CD14-positive monocyte (primary cell): ENCODE results near the gene FBXW7. TPM values are rescaled to one million over a fixed set of nuclear protein-coding genes. Genes with fewer than 3 reads are reported as not detected.

Experiments
- DNase-seq, 3 donors: peaks; one replicate each; pipeline ENCODE4 v3.0.0-alpha.2; 2011 to 2022
- H2AFZ ChIP-seq: 2 replicates; pipeline ENCODE4 v1.6.0; 2012; ENCODE audit warnings: mild to moderate bottlenecking, low read depth, low read length, inconsistent platforms; ENCODE audit not compliant: insufficient read depth, poor library complexity, severe bottlenecking
- H3K27ac ChIP-seq, 2 donors: 1 replicate in 1 of 2; 2 replicates in 1 of 2; pipeline ENCODE4 v1.5.1; 2012 to 2013; ENCODE audit warnings: low read length in 2 of 2, control low read depth in 1 of 2, inconsistent platforms in 1 of 2, low read depth in 1 of 2, mild to moderate bottlenecking in 1 of 2
- H3K27me3 ChIP-seq, 2 donors: one replicate each; pipeline versions ENCODE4 v1.6.0 to v1.6.1; 2011 to 2013; ENCODE audit warnings: low read length in 2 of 2; ENCODE audit not compliant: control insufficient read depth in 2 of 2, insufficient read depth in 2 of 2
- H3K36me3 ChIP-seq, 2 donors: replicated peaks in 1 of 2; 1 replicate in 1 of 2; 2 replicates in 1 of 2; pipeline versions ENCODE4 v1.5.1 to v1.6.1; 2012 to 2013; ENCODE audit warnings: low read length in 2 of 2, control low read depth in 1 of 2, inconsistent platforms in 1 of 2, mild to moderate bottlenecking in 1 of 2; ENCODE audit not compliant: insufficient read depth in 2 of 2, control insufficient read depth in 1 of 2
- H3K4me1 ChIP-seq, 2 donors: 1 replicate in 1 of 2; 2 replicates in 1 of 2; pipeline versions ENCODE4 v1.5.1 to v1.6.1; 2012 to 2013; ENCODE audit warnings: low read length in 2 of 2, control low read depth in 1 of 2, inconsistent platforms in 1 of 2, mild to moderate bottlenecking in 1 of 2, moderate library complexity in 1 of 2; ENCODE audit not compliant: insufficient read depth in 2 of 2, control insufficient read depth in 1 of 2
- H3K4me2 ChIP-seq: replicated peaks from 2 replicates; pipeline ENCODE3; 2012; ENCODE audit warnings: low read length, moderate library complexity, mild to moderate bottlenecking; ENCODE audit not compliant: poor library complexity, severe bottlenecking; ENCODE audit errors: extremely low read depth
- H3K4me3 ChIP-seq, 3 experiments: fragments of 200-600 bp in 1 of 3; sonication (generic) in 1 of 3; replicated peaks in 1 of 3; 1 replicate in 2 of 3; 2 replicates in 1 of 3; pipeline ENCODE4 v1.5.1; 2011 to 2013; ENCODE audit warnings: low read length in 3 of 3, mild to moderate bottlenecking in 3 of 3, control low read depth in 2 of 3, low read depth in 2 of 3, inconsistent platforms in 1 of 3, moderate library complexity in 1 of 3
- H3K79me2 ChIP-seq: 2 replicates; pipeline ENCODE4 v1.6.0; 2012; ENCODE audit warnings: mild to moderate bottlenecking, control low read depth, inconsistent platforms, low read length, moderate library complexity; ENCODE audit not compliant: insufficient read depth
- H3K9ac ChIP-seq: 2 replicates; pipeline ENCODE4 v1.6.0; 2017; ENCODE audit warnings: low read length, mild to moderate bottlenecking; ENCODE audit not compliant: insufficient read depth, poor library complexity, severe bottlenecking
- H3K9me3 ChIP-seq, 2 donors: replicated peaks in 1 of 2; 1 replicate in 1 of 2; 2 replicates in 1 of 2; pipeline versions ENCODE4 v1.5.1 to v1.6.1; 2012 to 2013; ENCODE audit warnings: low read length in 2 of 2, control low read depth in 1 of 2; ENCODE audit not compliant: control insufficient read depth in 1 of 2, insufficient read depth in 1 of 2
- H4K20me1 ChIP-seq: 2 replicates; pipeline ENCODE4 v1.6.0; 2012; ENCODE audit warnings: mild to moderate bottlenecking, low read length, control low read depth, moderate library complexity; ENCODE audit not compliant: insufficient read depth
- H3K27ac Mint-ChIP-seq, 7 donors: one replicate each; pipeline ENCODE4 v1.8.0; 2020; ENCODE audit warnings: mild to moderate bottlenecking in 7 of 7, mixed read lengths in 7 of 7, moderate library complexity in 6 of 7, inconsistent platforms in 2 of 7
- H3K27me3 Mint-ChIP-seq, 3 donors: one replicate each; pipeline ENCODE4 v1.8.0; 2021 to 2022; ENCODE audit warnings: low read depth in 3 of 3, mild to moderate bottlenecking in 3 of 3, mixed read lengths in 3 of 3, moderate library complexity in 3 of 3, inconsistent platforms in 1 of 3
- H3K36me3 Mint-ChIP-seq, 2 donors: one replicate each; pipeline ENCODE4 v1.8.0; 2020; ENCODE audit warnings: mixed read lengths in 2 of 2, inconsistent platforms in 1 of 2, mild to moderate bottlenecking in 1 of 2
- H3K4me1 Mint-ChIP-seq: one replicate; pipeline ENCODE4 v1.8.0; 2020; ENCODE audit warnings: mild to moderate bottlenecking, mixed read lengths
- H3K4me3 Mint-ChIP-seq, 2 donors: one replicate each; pipeline ENCODE4 v1.8.0; 2020; ENCODE audit warnings: mild to moderate bottlenecking in 2 of 2, mixed read lengths in 2 of 2, moderate library complexity in 1 of 2
- H3K9me3 Mint-ChIP-seq, 7 donors: one replicate each; pipeline ENCODE4 v1.8.0; 2020 to 2022; ENCODE audit warnings: mixed read lengths in 7 of 7, mild to moderate bottlenecking in 6 of 7, moderate library complexity in 6 of 7, inconsistent platforms in 2 of 7
- CTCF ChIP-seq: fragments of 200-600 bp; IDR thresholded peaks from one replicate; pipeline ENCODE4 v1.8.0; 2022; ENCODE audit warnings: antibody characterized with exemption, mild to moderate bottlenecking
- WGBS: methylation state at CpG from one replicate; pipeline ENCODE4 v1.1.5; 2013; ENCODE audit warnings: missing lambda C conversion rate; ENCODE audit not compliant: insufficient coverage; 5-methylcytosine and 5-hydroxymethylcytosine counted together
- intact Hi-C, 2 donors: fragments of 100-400 bp; cut with micrococcal nuclease; formaldehyde crosslinking; loops; one replicate each; pipeline versions ENCODE4 v1.15.0 to v1.15.1; 2023
- polyA plus RNA-seq, 3 donors: library from polyadenylated mRNA; depleted of rRNA in 1 of 3; unstranded in 2 of 3; stranded (reverse) in 1 of 3; fragments of 300-500 nt in 2 of 3; fragments of >200 nt in 1 of 3; fragmentation: Illumina TruSeq in 2 of 3; gene quantifications; 1 replicate in 2 of 3; 2 replicates in 1 of 3; pipeline ENCODE4 v1.2.3, GENCODE V29; 2012 to 2021

The FBXW7 gene
- polyA plus RNA-seq, 3 donors, result 25.1 to 44.9 (median 35.6) TPM

- intact Hi-C loops, result no loop called here
Measured at GRCh38 chr4:152390216-152390615, 145.7 kb downstream of the FBXW7 start.

GRCh38 chr4:152389359-152389758 lies 146.5 kb downstream of the FBXW7 start:
- no peaks in the 10 kb centered on the region for H3K27me3 ChIP-seq
- no peak overlapping the region for H3K4me3 ChIP-seq
- no peak overlapping the region for H2AFZ ChIP-seq
- intact Hi-C loops, result no loop called here
- no CpG with 5 or more reads among the region's 2 CpGs for WGBS
- TF ChIP-seq CTCF, result no peak
- no peaks in the 10 kb centered on the region for H3K9me3 ChIP-seq
- no peaks in the 10 kb centered on the region for H3K36me3 ChIP-seq
- Mint-ChIP-seq H3K9me3 (no peaks in the 10 kb centered on the region), H3K4me3 (no peak overlapping the region), H3K27me3 (no peaks in the 10 kb centered on the region), H3K36me3 (peaks cover 11 to 15% of the 10 kb centered on the region in 2 donors), H3K4me1 (peaks cover 3% of the 10 kb centered on the region), H3K27ac (no peak overlapping the region)
- peaks cover 27% of the 10 kb centered on the region for H3K79me2 ChIP-seq
- no peak for DNase-seq
- no peak overlapping the region for H3K4me2 ChIP-seq
- peaks cover 92% of the 10 kb centered on the region for H4K20me1 ChIP-seq
- no peak overlapping the region for H3K9ac ChIP-seq
- H3K27ac ChIP-seq, result no peak overlapping the region
- H3K4me1 ChIP-seq, result peaks cover 0 to under 1% of the 10 kb centered on the region in 2 donors

More at GRCh38 chr4:152390216-152390615, 145.7 kb downstream of the FBXW7 start:
- Histone ChIP-seq H3K4me1 (peaks cover 7 to 9% of the 10 kb centered on the region in 2 donors), H3K27ac (no peak overlapping the region), H3K36me3 (no peaks in the 10 kb centered on the region), H3K9ac (no peak overlapping the region), H4K20me1 (peaks cover 92% of the 10 kb centered on the region), H3K4me3 (no peak overlapping the region), H3K9me3 (no peaks in the 10 kb centered on the region), H3K27me3 (no peaks in the 10 kb centered on the region), H2AFZ (no peak overlapping the region), H3K79me2 (peaks cover 29% of the 10 kb centered on the region), H3K4me2 (no peak overlapping the region)
- H3K36me3 Mint-ChIP-seq, result peaks cover 11 to 13% of the 10 kb centered on the region in 2 donors
- no peak for DNase-seq
- WGBS, result no CpG with 5 or more reads among the region's 1 CpG
- H3K9me3 Mint-ChIP-seq, result no peaks in the 10 kb centered on the region
- no peak overlapping the region for H3K4me3 Mint-ChIP-seq
- TF ChIP-seq CTCF, result no peak
- no peak overlapping the region for H3K27ac Mint-ChIP-seq
- H3K4me1 Mint-ChIP-seq, result peaks cover 10% of the 10 kb centered on the region
- H3K27me3 Mint-ChIP-seq, result no peaks in the 10 kb centered on the region
